B cell (primary cell): ENCODE results near the gene PDHA1. TPM values are rescaled to one million over a fixed set of nuclear protein-coding genes. Genes with fewer than 3 reads are reported as not detected.

Experiments used
- ATAC-seq: fragments of 200-7000 bp; cut with Tn5 transposase; one replicate; pipeline ENCODE4 v1.10.0; 2021; ENCODE audit warnings: low read depth, mild to moderate bottlenecking, moderate number of reproducible peaks, moderate library complexity
- CTCF ChIA-PET: fragments of 350-600 bp; sonication (Branson Sonifier 250); formaldehyde crosslinking; loops from one replicate; lab custom pipeline; 2021; ENCODE audit warnings: antibody characterized with exemption, inconsistent platforms; lab: Charles Lee
- POLR2A ChIA-PET: fragments of 350-600 bp; sonication (Branson Sonifier 250); formaldehyde crosslinking; loops from one replicate; lab custom pipeline; 2021; ENCODE audit warnings: antibody characterized with exemption; lab: Charles Lee
- DNase-seq: peaks from one replicate; pipeline ENCODE4 v3.0.0; 2013
- H2AFZ ChIP-seq: 2 replicates; pipeline ENCODE4 v1.6.1; 2012; ENCODE audit warnings: mild to moderate bottlenecking, low read depth, low read length; ENCODE audit not compliant: insufficient read depth, poor library complexity, severe bottlenecking
- H3K27ac ChIP-seq, 2 donors: 1 replicate in 1 of 2; 2 replicates in 1 of 2; pipeline ENCODE4 v1.5.1; 2012 to 2013; ENCODE audit warnings: low read length in 2 of 2, mild to moderate bottlenecking in 2 of 2, moderate library complexity in 1 of 2
- H3K27me3 ChIP-seq, 4 experiments: fragments of 200-600 bp in 1 of 4; sonication (generic) in 1 of 4; replicated peaks in 1 of 4; 1 replicate in 2 of 4; 2 replicates in 2 of 4; pipeline versions ENCODE4 v1.6.1 to v1.7.0; 2013 to 2016; ENCODE audit warnings: low read length in 3 of 4, mild to moderate bottlenecking in 2 of 4, mixed read lengths in 1 of 4, moderate library complexity in 1 of 4; ENCODE audit not compliant: insufficient read depth in 4 of 4, control insufficient read depth in 3 of 4; ENCODE audit errors: control extremely low read depth in 1 of 4
- H3K36me3 ChIP-seq, 2 experiments: replicated peaks in 1 of 2; 1 replicate in 1 of 2; 2 replicates in 1 of 2; pipeline versions ENCODE4 v1.6.1 to v1.7.1; 2013; ENCODE audit warnings: low read length in 1 of 2; ENCODE audit not compliant: insufficient read depth in 2 of 2, control insufficient read depth in 1 of 2; ENCODE audit errors: control extremely low read depth in 1 of 2, extremely low read depth in 1 of 2
- H3K4me1 ChIP-seq, 2 donors: fragments of 200-600 bp in 1 of 2; sonication (generic) in 1 of 2; 1 replicate in 1 of 2; 2 replicates in 1 of 2; pipeline versions ENCODE4 v1.5.1 to v1.6.1; 2013 to 2017; ENCODE audit warnings: low read length in 2 of 2; ENCODE audit not compliant: control insufficient read depth in 2 of 2, insufficient read depth in 2 of 2
- H3K4me2 ChIP-seq: replicated peaks from 2 replicates; pipeline ENCODE3; 2012; ENCODE audit warnings: mild to moderate bottlenecking, low read depth, low read length; ENCODE audit not compliant: poor library complexity, severe bottlenecking
- H3K4me3 ChIP-seq, 5 experiments: fragments of 200-600 bp in 1 of 5; sonication (generic) in 1 of 5; 1 replicate in 3 of 5; 2 replicates in 2 of 5; pipeline versions ENCODE4 v1.5.1 to v1.7.0; 2011 to 2016; ENCODE audit warnings: low read length in 4 of 5, mild to moderate bottlenecking in 4 of 5, low read depth in 2 of 5, control low read depth in 1 of 5, moderate library complexity in 1 of 5; ENCODE audit not compliant: insufficient read depth in 1 of 5; ENCODE audit errors: control extremely low read depth in 1 of 5, extremely low read depth in 1 of 5
- H3K79me2 ChIP-seq: fragments of 200-600 bp; sonication (generic); one replicate; pipeline ENCODE4 v1.6.0; 2016; ENCODE audit warnings: low read length; ENCODE audit not compliant: control insufficient read depth, insufficient read depth
- H3K9ac ChIP-seq: fragments of 200-600 bp; sonication (generic); 2 replicates; pipeline ENCODE4 v1.6.1; 2017; ENCODE audit warnings: mild to moderate bottlenecking, low read length, moderate library complexity
- H3K9me3 ChIP-seq, 3 donors: one replicate each; pipeline versions ENCODE4 v1.6.1 to v1.7.1; 2013; ENCODE audit warnings: low read length in 2 of 3; ENCODE audit not compliant: control insufficient read depth in 2 of 3, insufficient read depth in 1 of 3; ENCODE audit errors: control extremely low read depth in 1 of 3
- H4K20me1 ChIP-seq: 2 replicates; pipeline ENCODE4 v1.6.0; 2012; ENCODE audit warnings: mild to moderate bottlenecking, low read length; ENCODE audit not compliant: insufficient read depth, control insufficient read depth, poor library complexity, severe bottlenecking
- H3K27ac Mint-ChIP-seq: one replicate; pipeline ENCODE4 v1.8.0; 2021; ENCODE audit warnings: mixed read lengths
- H3K27me3 Mint-ChIP-seq: one replicate; pipeline ENCODE4 v1.8.0; 2021; ENCODE audit warnings: mixed read lengths
- H3K4me1 Mint-ChIP-seq: one replicate; pipeline ENCODE4 v1.8.0; 2021; ENCODE audit warnings: mixed read lengths
- H3K4me3 Mint-ChIP-seq: one replicate; pipeline ENCODE4 v1.8.0; 2021; ENCODE audit warnings: mixed read lengths
- H3K9me3 Mint-ChIP-seq: one replicate; pipeline ENCODE4 v1.8.0; 2022; ENCODE audit warnings: mixed read lengths; ENCODE audit not compliant: insufficient read depth
- EZH2 ChIP-seq: IDR thresholded peaks from 2 replicates; pipeline ENCODE4 v1.6.1; 2012; ENCODE audit warnings: borderline replicate concordance, low read depth, mild to moderate bottlenecking, moderate library complexity, low read length; ENCODE audit not compliant: insufficient read depth, poor library complexity, severe bottlenecking
- WGBS: methylation state at CpG from one replicate; pipeline ENCODE4 v1.1.5; 2013; ENCODE audit warnings: missing lambda C conversion rate; ENCODE audit not compliant: insufficient coverage; 5-methylcytosine and 5-hydroxymethylcytosine counted together
- intact Hi-C: fragments of 100-400 bp; cut with micrococcal nuclease; formaldehyde crosslinking; loops from one replicate; pipeline ENCODE4 v1.10.0; 2022
- polyA plus RNA-seq: library from polyadenylated mRNA; depleted of rRNA; stranded (reverse); fragments of >200 nt; gene quantifications from 2 replicates; pipeline ENCODE4 v1.2.3, GENCODE V29; 2012
- total RNA-seq, 2 donors: library from RNA; stranded (reverse); fragments of 120-200 nt in 1 of 2; gene quantifications; 1 replicate in 1 of 2; 2 replicates in 1 of 2; pipeline versions ENCODE4 v1.2.3 to v1.2.4, GENCODE V29; 2013 to 2022
- TF ChIP-seq, protein P1 (sequence below): fragments of 200-600 bp; IDR thresholded peaks from one replicate; pipeline ENCODE4 v1.8.0; 2022; ENCODE audit warnings: antibody characterized with exemption, mild to moderate bottlenecking

The PDHA1 gene
- total and polyA plus RNA-seq, 2 donors (not counting 1 experiment from before 2014, with no cell fraction given), result 82.4 to 106 TPM

DNA sequence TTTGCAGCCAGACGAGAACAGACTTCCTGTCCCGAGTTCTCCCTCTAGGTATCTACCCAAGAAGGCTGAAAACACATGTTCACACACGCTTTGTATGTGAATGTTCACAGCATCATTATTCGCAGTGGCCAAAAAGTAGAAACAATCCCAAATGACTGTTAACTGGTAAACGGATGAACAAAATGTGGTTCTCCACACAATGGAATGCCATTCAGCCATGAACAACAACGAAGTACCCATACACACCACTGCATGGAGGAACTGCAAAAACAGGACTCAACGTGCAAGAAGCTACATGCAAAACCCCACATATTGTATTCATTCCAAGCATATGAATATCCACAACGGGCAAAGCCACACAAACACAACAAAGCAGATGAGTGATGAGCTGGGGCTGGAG is 45.0 kb downstream of the PDHA1 start:
- Histone ChIP-seq H3K79me2 (no peaks in the 10 kb centered on the region), H3K36me3 (no peaks in the 10 kb centered on the region), H2AFZ (no peak overlapping the region), H3K27me3 (no peaks in the 10 kb centered on the region), H3K4me1 (no peaks in the 10 kb centered on the region), H3K9me3 (no peaks in the 10 kb centered on the region), H4K20me1 (no peaks in the 10 kb centered on the region), H3K9ac (no peak overlapping the region), H3K4me2 (no peak overlapping the region), H3K4me3 (no peak overlapping the region), H3K27ac (no peak overlapping the region)
- POLR2A ChIA-PET, result no interaction called here
- no peaks in the 10 kb centered on the region for H3K9me3 Mint-ChIP-seq
- H3K4me1 Mint-ChIP-seq, result no peaks in the 10 kb centered on the region
- intact Hi-C loops, result no loop called here
- peaks cover 3% of the 10 kb centered on the region for H3K27me3 Mint-ChIP-seq
- 100% methylated on average over 2 of the region's 8 CpGs for WGBS
- CTCF ChIA-PET, result no interaction called here
- DNase-seq (no peak), ATAC-seq (no peak)
- H3K27ac Mint-ChIP-seq, result no peak overlapping the region
- TF ChIP-seq EZH2, result no peak
- no peak overlapping the region for H3K4me3 Mint-ChIP-seq

DNA sequence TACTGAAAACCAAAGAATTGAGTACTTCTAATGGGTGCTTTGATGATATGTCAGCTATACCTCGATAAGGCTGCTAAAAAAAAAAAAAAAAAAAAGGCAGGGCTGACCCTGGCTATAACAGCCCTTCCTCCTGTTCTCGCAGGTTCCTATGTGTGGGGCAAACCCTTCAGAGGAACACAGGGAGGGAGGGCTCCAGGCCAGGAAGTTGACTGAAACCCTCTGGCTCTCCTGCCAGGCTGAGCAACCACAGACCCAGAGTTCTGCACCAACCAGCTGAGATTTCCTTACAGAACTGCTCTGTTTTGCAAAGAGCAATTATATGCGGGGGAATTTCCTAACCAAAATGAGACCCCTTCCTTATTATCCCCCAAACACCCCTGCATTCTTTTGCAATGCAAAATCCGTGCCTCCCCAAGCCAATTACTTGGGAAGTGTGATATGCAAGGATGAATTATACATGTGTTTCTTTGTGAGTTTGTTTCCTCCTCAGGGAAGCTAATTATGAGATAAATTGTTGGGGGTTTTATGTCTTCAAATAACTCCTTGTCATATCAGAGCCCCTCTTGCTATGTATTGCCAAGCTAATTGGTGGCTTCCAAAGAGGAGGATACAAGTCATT is 45.6 kb downstream of the PDHA1 start:
- TF ChIP-seq, protein P1, sequence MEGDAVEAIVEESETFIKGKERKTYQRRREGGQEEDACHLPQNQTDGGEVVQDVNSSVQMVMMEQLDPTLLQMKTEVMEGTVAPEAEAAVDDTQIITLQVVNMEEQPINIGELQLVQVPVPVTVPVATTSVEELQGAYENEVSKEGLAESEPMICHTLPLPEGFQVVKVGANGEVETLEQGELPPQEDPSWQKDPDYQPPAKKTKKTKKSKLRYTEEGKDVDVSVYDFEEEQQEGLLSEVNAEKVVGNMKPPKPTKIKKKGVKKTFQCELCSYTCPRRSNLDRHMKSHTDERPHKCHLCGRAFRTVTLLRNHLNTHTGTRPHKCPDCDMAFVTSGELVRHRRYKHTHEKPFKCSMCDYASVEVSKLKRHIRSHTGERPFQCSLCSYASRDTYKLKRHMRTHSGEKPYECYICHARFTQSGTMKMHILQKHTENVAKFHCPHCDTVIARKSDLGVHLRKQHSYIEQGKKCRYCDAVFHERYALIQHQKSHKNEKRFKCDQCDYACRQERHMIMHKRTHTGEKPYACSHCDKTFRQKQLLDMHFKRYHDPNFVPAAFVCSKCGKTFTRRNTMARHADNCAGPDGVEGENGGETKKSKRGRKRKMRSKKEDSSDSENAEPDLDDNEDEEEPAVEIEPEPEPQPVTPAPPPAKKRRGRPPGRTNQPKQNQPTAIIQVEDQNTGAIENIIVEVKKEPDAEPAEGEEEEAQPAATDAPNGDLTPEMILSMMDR, result no peak
- TF ChIP-seq EZH2, result no peak
- no peaks in the 10 kb centered on the region for H3K9me3 ChIP-seq
- H2AFZ ChIP-seq, result no peak overlapping the region
- CTCF ChIA-PET, result no interaction called here
- H3K27me3 Mint-ChIP-seq, result no peaks in the 10 kb centered on the region
- no peak overlapping the region for H3K4me3 Mint-ChIP-seq
- no peaks in the 10 kb centered on the region for H3K9me3 Mint-ChIP-seq
- ATAC-seq (no peak), DNase-seq (no peak)
- H3K9ac ChIP-seq, result no peak overlapping the region
- POLR2A ChIA-PET, result no interaction called here
- no CpG with 5 or more reads among the region's 4 CpGs for WGBS
- H3K36me3 ChIP-seq, result no peaks in the 10 kb centered on the region
- intact Hi-C loops, result no loop called here
- no peak overlapping the region for H3K4me3 ChIP-seq
- H4K20me1 ChIP-seq, result no peaks in the 10 kb centered on the region
- H3K4me1 Mint-ChIP-seq, result no peaks in the 10 kb centered on the region
- H3K4me2 ChIP-seq, result no peak overlapping the region
- H3K27ac Mint-ChIP-seq, result no peak overlapping the region
- H3K27ac ChIP-seq, result no peak overlapping the region
- no peaks in the 10 kb centered on the region for H3K4me1 ChIP-seq
- H3K27me3 ChIP-seq, result no peaks in the 10 kb centered on the region
- H3K79me2 ChIP-seq, result no peaks in the 10 kb centered on the region
